Chondrocyte (in vitro differentiated cells): ENCODE measurements around the gene ANKRD24. TPM values are rescaled to one million over a fixed set of nuclear protein-coding genes. Genes with fewer than 3 reads are reported as not detected.

ENCODE experiments used
- DNase-seq: peaks from one replicate; pipeline ENCODE4 v3.0.0; 2021; ENCODE audit warnings: mixed read lengths, low spot score
- H3K27ac Mint-ChIP-seq: one replicate; pipeline ENCODE4 v1.8.0; 2021; ENCODE audit warnings: mild to moderate bottlenecking, moderate library complexity, mixed read lengths; ENCODE audit not compliant: unreplicated experiment
- H3K27me3 Mint-ChIP-seq: 2 replicates; pipeline ENCODE4 v1.8.0; 2021; ENCODE audit warnings: low read depth, mixed read lengths
- H3K36me3 Mint-ChIP-seq: 2 replicates; pipeline ENCODE4 v1.8.0; 2021; ENCODE audit warnings: low read depth, mixed read lengths
- H3K4me1 Mint-ChIP-seq: 2 replicates; pipeline ENCODE4 v1.8.0; 2021; ENCODE audit warnings: low read depth, mild to moderate bottlenecking, mixed read lengths
- H3K4me3 Mint-ChIP-seq: one replicate; pipeline ENCODE4 v1.8.0; 2021; ENCODE audit warnings: mild to moderate bottlenecking, moderate library complexity, mixed read lengths; ENCODE audit not compliant: unreplicated experiment
- H3K9me3 Mint-ChIP-seq: 2 replicates; pipeline ENCODE4 v1.8.0; 2021; ENCODE audit warnings: low read depth, mixed read lengths
- CTCF ChIP-seq: fragments of 200-600 bp; sonication (generic); IDR thresholded peaks from 2 replicates; pipeline ENCODE4 v1.5.0; 2021; ENCODE audit warnings: antibody characterized with exemption, mild to moderate bottlenecking, moderate library complexity
- total RNA-seq: library from RNA; stranded (reverse); gene quantifications from 3 replicates; pipeline ENCODE4 v1.2.1, GENCODE V29; 2021

The ANKRD24 gene
- total RNA-seq, 1 donor from 2014 or later, result 0.47 TPM

- Mint-ChIP-seq H3K27ac (no peak overlapping the region), H3K4me1 (no peaks in the 10 kb centered on the region), H3K36me3 (peaks cover 7% of the 10 kb centered on the region), H3K4me3 (no peak overlapping the region), H3K27me3 (peaks cover 11% of the 10 kb centered on the region), H3K9me3 (no peaks in the 10 kb centered on the region)
- no peak for TF ChIP-seq CTCF
- no peak for DNase-seq
Observed at GRCh38 chr19:4174213-4174894, 8.1 kb upstream of the ANKRD24 start.

DNA sequence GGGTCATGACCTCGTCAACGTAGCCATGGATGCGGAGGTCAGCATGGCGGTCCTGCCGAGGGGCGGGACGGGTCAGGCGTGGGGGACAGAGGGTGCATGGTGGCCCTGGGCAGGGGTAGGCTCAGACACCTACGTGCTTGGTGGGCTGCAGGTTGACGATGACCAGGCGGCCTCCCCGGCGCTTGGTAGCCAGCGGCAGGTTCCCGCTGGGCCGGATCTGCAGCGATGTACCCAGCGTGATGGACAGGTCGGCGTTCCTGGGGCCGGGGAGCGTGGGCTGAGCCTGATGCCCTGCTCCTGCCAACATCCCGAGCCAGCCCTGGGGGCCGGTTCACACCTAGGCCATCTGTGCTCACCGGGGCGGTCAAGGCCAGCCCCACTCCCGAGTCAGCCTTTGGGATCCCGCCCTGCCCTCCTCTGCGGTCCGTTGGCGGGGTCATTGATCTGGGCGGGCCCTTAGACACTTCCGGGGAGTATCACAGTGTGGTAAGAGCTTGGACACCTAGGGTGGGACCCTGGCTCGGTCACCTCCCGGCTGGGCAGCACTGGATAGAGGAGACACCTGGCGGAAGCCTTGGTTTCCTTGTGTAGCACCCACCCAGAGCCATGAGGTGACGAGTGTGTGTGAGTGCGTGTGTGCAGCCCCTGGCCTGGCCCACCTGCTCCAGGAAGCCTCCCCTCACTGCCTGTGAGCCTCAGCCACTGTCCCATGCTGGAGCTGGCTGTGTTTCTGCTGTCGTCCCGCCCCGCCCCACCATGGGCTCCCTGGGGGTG is 7.4 kb upstream of the ANKRD24 start:
- no peak overlapping the region for H3K4me3 Mint-ChIP-seq
- no peaks in the 10 kb centered on the region for H3K4me1 Mint-ChIP-seq
- TF ChIP-seq CTCF, result no peak
- peaks cover 8% of the 10 kb centered on the region for H3K27me3 Mint-ChIP-seq
- H3K27ac Mint-ChIP-seq, result no peak overlapping the region
- H3K36me3 Mint-ChIP-seq, result peaks cover 12% of the 10 kb centered on the region
- no peak for DNase-seq
- H3K9me3 Mint-ChIP-seq, result no peaks in the 10 kb centered on the region

DNA sequence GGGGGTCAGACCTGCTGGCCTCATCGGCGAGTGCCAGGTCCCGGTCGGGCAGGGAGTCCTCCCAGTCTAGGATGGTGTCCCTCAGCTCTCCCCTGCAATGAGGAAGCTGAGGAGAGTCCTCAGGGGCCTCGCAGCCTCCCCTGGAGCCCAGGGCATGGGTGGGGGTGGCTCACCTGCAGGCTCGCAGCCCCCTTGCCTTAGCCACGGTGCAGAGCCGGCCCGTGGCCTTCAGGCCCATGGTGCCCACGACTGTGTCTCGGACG is 6.9 kb upstream of the ANKRD24 start:
- H3K4me1 Mint-ChIP-seq, result no peaks in the 10 kb centered on the region
- no peak overlapping the region for H3K27ac Mint-ChIP-seq
- peaks cover 12% of the 10 kb centered on the region for H3K36me3 Mint-ChIP-seq
- no peaks in the 10 kb centered on the region for H3K9me3 Mint-ChIP-seq
- H3K4me3 Mint-ChIP-seq, result no peak overlapping the region
- no peak for DNase-seq
- peaks cover 8% of the 10 kb centered on the region for H3K27me3 Mint-ChIP-seq
- no peak for TF ChIP-seq CTCF

- peaks cover 12% of the 10 kb centered on the region for H3K36me3 Mint-ChIP-seq
- H3K27me3 Mint-ChIP-seq, result peaks cover 3% of the 10 kb centered on the region
- TF ChIP-seq CTCF, result no peak
- peaks cover 8% of the 10 kb centered on the region for H3K4me1 Mint-ChIP-seq
- no peak overlapping the region for H3K4me3 Mint-ChIP-seq
- no peak overlapping the region for H3K27ac Mint-ChIP-seq
- H3K9me3 Mint-ChIP-seq, result no peaks in the 10 kb centered on the region
- no peak for DNase-seq
Observed at GRCh38 chr19:4177146-4177545, 5.3 kb upstream of the ANKRD24 start.

DNA sequence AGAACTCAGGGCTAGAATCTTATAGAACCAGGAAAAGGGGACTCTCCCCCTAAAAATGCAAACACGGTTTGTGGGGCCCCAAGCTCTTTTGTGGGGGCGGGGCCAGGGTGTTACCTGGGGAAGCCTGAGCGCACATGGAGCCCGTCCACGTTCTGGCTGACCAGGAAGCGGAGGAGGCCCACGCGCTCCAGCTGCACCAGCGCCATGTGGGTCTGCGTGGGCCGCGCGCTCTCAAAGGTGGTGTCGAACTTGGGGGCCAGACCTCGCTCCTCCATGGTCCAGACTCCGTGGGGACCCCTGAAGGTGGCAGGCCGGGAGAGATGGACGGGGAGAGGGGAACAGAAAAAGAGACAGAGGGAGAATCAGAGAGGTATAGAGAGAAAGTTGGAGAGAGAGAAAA is 3.5 kb upstream of the ANKRD24 start:
- DNase-seq, result no peak
- Mint-ChIP-seq H3K36me3 (peaks cover 12% of the 10 kb centered on the region), H3K9me3 (no peaks in the 10 kb centered on the region), H3K27ac (peak overlapping the region; percentile 29), H3K27me3 (no peaks in the 10 kb centered on the region), H3K4me3 (no peak overlapping the region), H3K4me1 (peaks cover 18% of the 10 kb centered on the region)
- TF ChIP-seq CTCF, result no peak
